Epithelial cell of proximal tubule (primary cell): ENCODE measurements around the gene CABLES2. TPM values are rescaled to one million over a fixed set of nuclear protein-coding genes. Genes with fewer than 3 reads are reported as not detected.
A peak's percentile ranks its signal among the peaks of the same experiment; 100 is the strongest.

Experiments used
- DNase-seq: peaks from one replicate; pipeline ENCODE4 v3.0.0-alpha.2; 2011; ENCODE audit warnings: low read depth
- H3K4me3 ChIP-seq: 2 replicates; pipeline ENCODE4 v1.5.1; 2011; ENCODE audit warnings: low read depth, mild to moderate bottlenecking, low read length
- total RNA-seq: library from RNA; depleted of rRNA; stranded (reverse); fragments of >200 nt; gene quantifications from 2 replicates; pipeline ENCODE4 v1.2.3, GENCODE V29; 2015
- TF ChIP-seq, protein P1 (sequence below): conservative IDR thresholded peaks from 2 replicates; pipeline ENCODE4 v1.5.1; 2012; ENCODE audit warnings: low read depth, mild to moderate bottlenecking, low read length

Gene CABLES2
- total RNA-seq, 1 donor from 2014 or later, result 5.8 TPM

DNA sequence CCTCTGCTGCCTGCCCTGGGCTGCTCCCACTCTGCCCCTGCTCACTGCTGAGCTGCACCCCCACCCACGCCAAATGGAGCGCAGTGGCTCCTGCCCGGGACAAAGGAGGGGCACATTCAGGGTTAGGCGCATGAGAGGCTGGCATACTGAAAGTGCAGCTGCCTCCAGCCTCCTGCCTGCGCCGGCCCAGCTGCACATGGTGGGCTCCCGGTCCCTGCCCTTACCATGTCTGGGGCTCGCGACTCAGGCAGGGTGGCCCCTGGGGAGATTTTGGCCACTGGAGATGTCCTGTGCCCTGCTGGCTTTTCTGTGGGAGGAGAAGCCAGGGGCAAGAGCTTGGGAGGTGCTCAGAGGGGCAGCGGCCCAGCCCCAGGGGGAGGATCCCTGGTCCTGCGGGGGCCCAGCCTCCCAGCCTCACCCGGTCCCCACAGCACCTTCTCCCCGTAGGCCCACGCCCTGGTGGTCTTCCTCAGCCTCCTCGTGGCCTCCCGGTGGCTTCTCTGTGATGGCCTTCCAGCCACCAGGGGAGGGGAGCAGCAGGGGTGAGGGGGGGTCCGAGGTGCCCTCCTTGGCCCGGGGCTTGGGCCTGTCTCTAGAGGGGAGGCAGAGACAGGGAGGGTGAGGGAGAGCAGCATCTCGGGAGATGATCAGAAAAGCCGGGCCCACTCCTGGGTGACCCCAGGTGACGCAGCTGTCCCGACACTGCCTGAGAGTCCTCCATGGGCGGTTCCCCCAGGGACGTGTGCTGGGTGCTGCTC, 8.4 kb upstream of the CABLES2 start:
- TF ChIP-seq, protein P1, sequence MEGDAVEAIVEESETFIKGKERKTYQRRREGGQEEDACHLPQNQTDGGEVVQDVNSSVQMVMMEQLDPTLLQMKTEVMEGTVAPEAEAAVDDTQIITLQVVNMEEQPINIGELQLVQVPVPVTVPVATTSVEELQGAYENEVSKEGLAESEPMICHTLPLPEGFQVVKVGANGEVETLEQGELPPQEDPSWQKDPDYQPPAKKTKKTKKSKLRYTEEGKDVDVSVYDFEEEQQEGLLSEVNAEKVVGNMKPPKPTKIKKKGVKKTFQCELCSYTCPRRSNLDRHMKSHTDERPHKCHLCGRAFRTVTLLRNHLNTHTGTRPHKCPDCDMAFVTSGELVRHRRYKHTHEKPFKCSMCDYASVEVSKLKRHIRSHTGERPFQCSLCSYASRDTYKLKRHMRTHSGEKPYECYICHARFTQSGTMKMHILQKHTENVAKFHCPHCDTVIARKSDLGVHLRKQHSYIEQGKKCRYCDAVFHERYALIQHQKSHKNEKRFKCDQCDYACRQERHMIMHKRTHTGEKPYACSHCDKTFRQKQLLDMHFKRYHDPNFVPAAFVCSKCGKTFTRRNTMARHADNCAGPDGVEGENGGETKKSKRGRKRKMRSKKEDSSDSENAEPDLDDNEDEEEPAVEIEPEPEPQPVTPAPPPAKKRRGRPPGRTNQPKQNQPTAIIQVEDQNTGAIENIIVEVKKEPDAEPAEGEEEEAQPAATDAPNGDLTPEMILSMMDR, result no peak
- H3K4me3 ChIP-seq, result no peak overlapping the region
- DNase-seq, result no peak

DNA sequence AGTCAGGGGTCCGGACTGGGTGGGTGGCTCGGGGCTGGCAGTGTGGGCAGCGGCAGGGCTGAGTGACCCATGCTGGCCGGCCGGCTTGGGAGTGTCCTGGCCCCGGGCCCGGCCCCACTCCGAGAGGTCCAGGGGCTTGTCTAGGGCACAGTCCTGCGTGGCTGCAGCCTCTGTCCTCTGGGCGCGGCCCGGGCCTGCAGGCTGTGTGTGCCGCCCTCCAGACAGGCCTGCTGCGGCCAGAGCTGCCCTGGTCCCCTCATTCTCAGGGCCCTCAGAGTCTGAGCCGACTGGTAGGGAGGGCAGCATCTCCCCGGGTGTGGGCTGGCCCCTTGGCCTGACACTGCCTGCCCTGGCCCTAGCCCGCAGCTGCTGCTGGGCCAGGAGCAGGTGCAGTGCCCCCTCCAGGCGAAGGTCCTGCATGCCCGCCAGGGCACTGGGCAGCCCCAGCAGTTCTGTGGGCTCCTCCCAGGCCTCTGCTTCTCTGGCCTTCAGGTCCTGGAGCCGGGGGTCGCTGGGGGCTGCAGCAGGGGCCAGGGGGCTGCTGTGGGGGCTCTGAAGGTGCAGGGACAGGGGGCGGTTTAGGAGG, 6.9 kb upstream of the CABLES2 start:
- TF ChIP-seq, protein P1, result peak; percentile 19
- no peak overlapping the region for H3K4me3 ChIP-seq
- no peak for DNase-seq

- no peak for DNase-seq
- no peak overlapping the region for H3K4me3 ChIP-seq
- TF ChIP-seq, protein P1, result no peak
Observed at GRCh38 chr20:62413025-62413570, 6.0 kb upstream of the CABLES2 start.

DNA sequence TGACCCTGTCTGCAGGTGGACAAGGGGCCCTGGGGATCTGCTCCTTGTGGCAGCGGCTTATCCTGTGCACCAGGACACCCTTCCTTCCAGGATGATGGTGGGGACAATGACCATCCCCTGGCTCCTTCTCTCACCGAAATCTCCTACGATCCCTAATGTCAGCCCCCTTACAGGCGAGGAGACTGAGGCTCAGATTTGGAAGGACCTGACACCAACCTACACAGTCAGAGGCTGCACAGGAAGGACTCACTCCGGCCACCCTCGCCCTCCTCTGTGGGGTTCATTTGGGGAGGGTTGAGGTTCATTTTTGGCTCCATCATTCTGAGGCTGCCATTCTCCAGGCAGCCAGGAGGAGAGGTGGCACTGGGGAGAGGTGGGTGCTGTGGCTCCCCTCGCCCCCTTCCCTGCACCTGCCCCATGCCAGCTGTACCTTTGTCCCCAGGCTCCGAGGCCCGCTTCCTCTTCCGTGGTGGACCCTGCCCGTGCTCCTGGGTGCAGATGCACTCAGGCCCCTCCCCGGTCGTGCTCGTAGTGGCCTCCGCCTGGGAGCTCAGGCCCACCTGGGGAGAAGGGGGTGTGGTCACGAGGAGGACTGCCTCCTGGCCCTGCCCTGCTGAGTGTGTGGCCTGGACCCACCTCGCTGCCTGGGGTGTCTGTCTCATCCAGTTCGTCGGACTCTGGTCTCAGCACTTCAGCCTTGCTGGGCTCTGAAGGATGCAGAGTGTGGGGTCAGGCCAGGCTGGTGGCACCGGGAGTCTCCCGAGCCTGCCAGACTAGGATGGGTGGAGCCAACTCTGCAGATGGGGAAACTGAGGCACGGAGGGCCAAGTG, 5.3 kb upstream of the CABLES2 start:
- TF ChIP-seq, protein P1, result no peak
- H3K4me3 ChIP-seq, result no peak overlapping the region
- no peak for DNase-seq

DNA sequence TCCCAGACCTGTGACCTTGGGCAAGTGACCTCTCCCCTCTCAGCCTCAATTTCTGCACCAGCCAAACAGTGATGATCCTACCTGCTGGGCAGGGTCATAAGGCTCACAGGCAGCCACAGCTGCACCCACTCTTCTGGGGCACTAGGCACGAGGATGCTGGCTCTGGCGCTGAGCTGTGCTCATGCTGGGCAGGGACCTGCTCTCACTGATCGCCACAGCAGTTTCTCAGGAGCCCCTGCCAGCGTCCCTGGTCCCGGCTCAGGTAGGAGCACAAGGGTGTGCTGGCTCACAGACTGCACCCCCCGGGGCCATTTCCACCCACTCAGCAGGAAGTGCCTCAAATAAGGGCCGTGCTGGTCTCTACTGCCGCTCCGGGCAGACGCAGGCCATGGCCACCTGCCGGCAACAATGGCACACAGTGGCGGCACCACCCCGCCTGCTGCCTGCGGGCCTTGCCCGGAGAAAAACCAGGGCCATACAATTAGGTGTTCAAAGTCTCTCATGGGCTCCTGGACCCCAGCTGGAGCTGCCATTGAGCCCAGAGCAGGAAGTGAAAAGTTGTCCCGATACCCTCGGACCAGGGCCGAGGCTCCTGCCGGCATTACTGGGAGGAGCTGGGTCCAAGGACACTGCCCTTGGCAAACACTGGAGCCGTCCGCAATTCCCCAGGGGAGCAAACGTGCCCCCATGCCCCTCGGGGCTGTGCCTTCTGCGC, 4.6 kb upstream of the CABLES2 start:
- no peak for DNase-seq
- H3K4me3 ChIP-seq, result no peak overlapping the region
- TF ChIP-seq, protein P1, result no peak

GRCh38 chr20:62410746-62411478, 3.8 kb upstream of the CABLES2 start:
- no peak overlapping the region for H3K4me3 ChIP-seq
- TF ChIP-seq, protein P1, result no peak
- no peak for DNase-seq
